HUES6 (cell line): ENCODE data around the gene MTF2.

Experiments used
- H3K27ac ChIP-seq: 2 replicates; pipeline ENCODE4 v1.7.0; 2013; ENCODE audit warnings: low read depth, mild to moderate bottlenecking, low read length, inconsistent platforms
- H3K27me3 ChIP-seq: 2 replicates; pipeline ENCODE4 v1.6.1; 2013; ENCODE audit warnings: low read length; ENCODE audit not compliant: control insufficient read depth, insufficient read depth
- H3K36me3 ChIP-seq: 2 replicates; pipeline ENCODE4 v1.6.1; 2013; ENCODE audit warnings: low read length; ENCODE audit not compliant: control insufficient read depth, insufficient read depth
- H3K4me1 ChIP-seq: 2 replicates; pipeline ENCODE4 v1.6.1; 2013; ENCODE audit warnings: low read length; ENCODE audit not compliant: control insufficient read depth, insufficient read depth
- H3K4me3 ChIP-seq: 2 replicates; pipeline ENCODE4 v1.5.1; 2013; ENCODE audit warnings: low read depth, low read length
- H3K9ac ChIP-seq: one replicate; pipeline ENCODE4 v1.6.1; 2013; ENCODE audit warnings: mild to moderate bottlenecking, low read length
- H3K9me3 ChIP-seq: 2 replicates; pipeline ENCODE4 v1.6.1; 2013; ENCODE audit warnings: low read depth, low read length; ENCODE audit not compliant: control insufficient read depth, insufficient read depth

Gene MTF2

GRCh38 chr1:93051961-93052360, 27.1 kb upstream of the MTF2 start:
- H3K36me3 ChIP-seq: no peaks in the 10 kb centered on the region
- H3K9me3 ChIP-seq: no peaks in the 10 kb centered on the region
- H3K27me3 ChIP-seq: no peaks in the 10 kb centered on the region
- no peak overlapping the region for H3K4me3 ChIP-seq
- H3K9ac ChIP-seq: no peak overlapping the region
- H3K27ac ChIP-seq: no peak overlapping the region
- H3K4me1 ChIP-seq: no peaks in the 10 kb centered on the region

- Histone ChIP-seq H3K27ac (no peak overlapping the region), H3K27me3 (no peaks in the 10 kb centered on the region), H3K36me3 (no peaks in the 10 kb centered on the region), H3K4me3 (no peak overlapping the region), H3K9ac (no peak overlapping the region), H3K4me1 (no peaks in the 10 kb centered on the region), H3K9me3 (no peaks in the 10 kb centered on the region)
Observed at GRCh38 chr1:93056214-93056613, 22.9 kb upstream of the MTF2 start.

- H3K4me3 ChIP-seq: no peak overlapping the region
- H3K27me3 ChIP-seq: no peaks in the 10 kb centered on the region
- no peaks in the 10 kb centered on the region for H3K36me3 ChIP-seq
- no peaks in the 10 kb centered on the region for H3K9me3 ChIP-seq
- no peak overlapping the region for H3K9ac ChIP-seq
- H3K27ac ChIP-seq: no peak overlapping the region
- H3K4me1 ChIP-seq: no peaks in the 10 kb centered on the region
Observed at GRCh38 chr1:93056649-93057048, 22.4 kb upstream of the MTF2 start.

GRCh38 chr1:93061895-93062792, 16.9 kb upstream of the MTF2 start:
- no peaks in the 10 kb centered on the region for H3K9me3 ChIP-seq
- H3K27me3 ChIP-seq: no peaks in the 10 kb centered on the region
- H3K4me3 ChIP-seq: no peak overlapping the region
- no peaks in the 10 kb centered on the region for H3K36me3 ChIP-seq
- H3K4me1 ChIP-seq: no peaks in the 10 kb centered on the region
- H3K27ac ChIP-seq: no peak overlapping the region
- H3K9ac ChIP-seq: no peak overlapping the region

GRCh38 chr1:93076268-93076667, 2.8 kb upstream of the MTF2 start:
- Histone ChIP-seq H3K9ac (no peak overlapping the region), H3K4me3 (no peak overlapping the region), H3K9me3 (no peaks in the 10 kb centered on the region), H3K27ac (no peak overlapping the region), H3K27me3 (no peaks in the 10 kb centered on the region), H3K4me1 (no peaks in the 10 kb centered on the region), H3K36me3 (peaks cover 1% of the 10 kb centered on the region; the same call in 1 of the 2 replicates)

GRCh38 chr1:93078203-93078602, 880 bp upstream of the MTF2 start:
- Histone ChIP-seq H3K27me3 (no peaks in the 10 kb centered on the region), H3K4me1 (no peaks in the 10 kb centered on the region), H3K36me3 (peaks cover 17% of the 10 kb centered on the region), H3K9ac (peak overlapping the region; percentile 97), H3K4me3 (peak overlapping the region; percentile 91), H3K27ac (no peak overlapping the region), H3K9me3 (peaks cover under 1% of the 10 kb centered on the region; the same call in 1 of the 2 replicates)

- Histone ChIP-seq H3K27me3 (no peaks in the 10 kb centered on the region), H3K4me1 (no peaks in the 10 kb centered on the region), H3K27ac (peak overlapping the region; percentile 78), H3K9ac (peak overlapping the region; percentile 97), H3K36me3 (peaks cover 21% of the 10 kb centered on the region), H3K4me3 (peak overlapping the region; percentile 91), H3K9me3 (peaks cover 5% of the 10 kb centered on the region)
Observed at GRCh38 chr1:93078638-93078985, 471 bp upstream of the MTF2 start.

GRCh38 chr1:93079685-93080141, 630 bp downstream of the MTF2 start:
- H3K27me3 ChIP-seq: no peaks in the 10 kb centered on the region
- H3K27ac ChIP-seq: peak overlapping the region; percentile 95
- H3K4me3 ChIP-seq: peak overlapping the region; percentile 91
- peaks cover 7% of the 10 kb centered on the region for H3K9me3 ChIP-seq
- H3K9ac ChIP-seq: peak overlapping the region; percentile 97
- H3K36me3 ChIP-seq: peaks cover 32% of the 10 kb centered on the region
- no peaks in the 10 kb centered on the region for H3K4me1 ChIP-seq

- peaks cover 37% of the 10 kb centered on the region for H3K36me3 ChIP-seq
- H3K4me3 ChIP-seq: peak overlapping the region; percentile 91
- no peaks in the 10 kb centered on the region for H3K27me3 ChIP-seq
- H3K9me3 ChIP-seq: peaks cover 7% of the 10 kb centered on the region
- no peaks in the 10 kb centered on the region for H3K4me1 ChIP-seq
- peak overlapping the region; percentile 97 for H3K9ac ChIP-seq
- peak overlapping the region; percentile 95 for H3K27ac ChIP-seq
Observed at GRCh38 chr1:93080179-93080823, 1.2 kb downstream of the MTF2 start.

- H3K9me3 ChIP-seq: peaks cover 7% of the 10 kb centered on the region
- peak overlapping the region; percentile 91 for H3K4me3 ChIP-seq
- H3K27me3 ChIP-seq: no peaks in the 10 kb centered on the region
- peaks cover 48% of the 10 kb centered on the region for H3K36me3 ChIP-seq
- no peaks in the 10 kb centered on the region for H3K4me1 ChIP-seq
- no peak overlapping the region for H3K9ac ChIP-seq
- no peak overlapping the region for H3K27ac ChIP-seq
Observed at GRCh38 chr1:93081716-93082115, 2.6 kb downstream of the MTF2 start.

- peaks cover 7% of the 10 kb centered on the region for H3K9me3 ChIP-seq
- no peak overlapping the region for H3K9ac ChIP-seq
- H3K36me3 ChIP-seq: peaks cover 53% of the 10 kb centered on the region
- H3K4me3 ChIP-seq: no peak overlapping the region
- H3K27ac ChIP-seq: no peak overlapping the region
- H3K4me1 ChIP-seq: no peaks in the 10 kb centered on the region
- H3K27me3 ChIP-seq: no peaks in the 10 kb centered on the region
Observed at GRCh38 chr1:93082313-93082712, 3.2 kb downstream of the MTF2 start.
